GM23248 (cell line): ENCODE measurements around the gene LMF1. TPM values are rescaled to one million over a fixed set of nuclear protein-coding genes. Genes with fewer than 3 reads are reported as not detected.

ENCODE experiments used
- DNase-seq: peaks from one replicate; pipeline ENCODE4 v3.0.0-alpha.2; 2015
- H2AFZ ChIP-seq: fragments of 200-600 bp; sonication (generic); 2 replicates; pipeline ENCODE4 v1.6.1; 2016; ENCODE audit warnings: antibody characterized with exemption
- H3F3A ChIP-seq: fragments of 200-600 bp; sonication (generic); 2 replicates; pipeline ENCODE4 v1.6.1; 2016; ENCODE audit warnings: mild to moderate bottlenecking, antibody characterized with exemption, mixed run types; ENCODE audit not compliant: insufficient read depth
- H3K27ac ChIP-seq: fragments of 200-600 bp; sonication (generic); 2 replicates; pipeline ENCODE4 v1.5.1; 2016; ENCODE audit warnings: mild to moderate bottlenecking
- H3K27me3 ChIP-seq: fragments of 200-600 bp; sonication (generic); replicated peaks from 2 replicates; pipeline ENCODE4 v1.6.1; 2016; ENCODE audit warnings: mild to moderate bottlenecking; ENCODE audit not compliant: insufficient read depth
- H3K36me3 ChIP-seq: fragments of 200-600 bp; sonication (generic); 2 replicates; pipeline ENCODE4 v1.6.1; 2016; ENCODE audit warnings: low read depth, mild to moderate bottlenecking
- H3K4me1 ChIP-seq: fragments of 200-600 bp; sonication (generic); 2 replicates; pipeline ENCODE4 v1.6.1; 2016; ENCODE audit warnings: mild to moderate bottlenecking; ENCODE audit not compliant: insufficient read depth
- H3K4me2 ChIP-seq: fragments of 200-600 bp; sonication (generic); one replicate; pipeline ENCODE4 v1.6.1; 2016; ENCODE audit warnings: mild to moderate bottlenecking; ENCODE audit not compliant: unreplicated experiment
- H3K4me3 ChIP-seq: fragments of 200-600 bp; sonication (generic); 2 replicates; pipeline ENCODE4 v1.5.1; 2016; ENCODE audit warnings: mild to moderate bottlenecking
- H3K79me2 ChIP-seq: fragments of 200-600 bp; sonication (generic); 2 replicates; pipeline ENCODE4 v1.6.1; 2016; ENCODE audit warnings: mild to moderate bottlenecking; ENCODE audit not compliant: insufficient read depth
- H3K9ac ChIP-seq: fragments of 200-600 bp; sonication (generic); 2 replicates; pipeline ENCODE4 v1.6.1; 2016; ENCODE audit warnings: mild to moderate bottlenecking
- H3K9me2 ChIP-seq: fragments of 200-600 bp; sonication (generic); 2 replicates; pipeline ENCODE4 v1.6.1; 2016; ENCODE audit warnings: mixed run types, mild to moderate bottlenecking, moderate library complexity; ENCODE audit not compliant: insufficient read depth
- H3K9me3 ChIP-seq: fragments of 200-600 bp; sonication (generic); one replicate; pipeline ENCODE4 v1.6.1; 2017; ENCODE audit warnings: low read depth
- H4K20me1 ChIP-seq: fragments of 200-600 bp; sonication (generic); 2 replicates; pipeline ENCODE4 v1.6.0; 2016; ENCODE audit not compliant: insufficient read depth
- EZH2 ChIP-seq: fragments of 200-600 bp; sonication (generic); IDR thresholded peaks from 2 replicates; pipeline ENCODE4 v1.6.1; 2018; ENCODE audit warnings: antibody characterized with exemption, mild to moderate bottlenecking; ENCODE audit not compliant: insufficient read depth, poor library complexity, severe bottlenecking
- EZH2phosphoT487 ChIP-seq: fragments of 200-600 bp; sonication (generic); IDR thresholded peaks from 2 replicates; pipeline ENCODE4 v1.6.1; 2018; ENCODE audit warnings: antibody characterized with exemption, moderate library complexity, mild to moderate bottlenecking, low read depth; ENCODE audit not compliant: insufficient read depth
- WGBS, 2 experiments: methylation state at CpG; one replicate each; pipeline ENCODE4 v1.1.6; 2015 to 2017; ENCODE audit warnings: low lambda C conversion rate in 2 of 2, low coverage in 1 of 2; ENCODE audit errors: missing lambda C conversion rate in 2 of 2; 5-methylcytosine and 5-hydroxymethylcytosine counted together
- in situ Hi-C: fragments of 300-500 bp; cut with MboI; formaldehyde crosslinking; loops from 2 replicates; pipeline ENCODE4 v1.15.0; 2020
- polyA plus RNA-seq: library from polyadenylated mRNA; unstranded; fragments of >200 nt; fragmentation: Nextera tagmentation; extraction: Ambion mirVana; gene quantifications from 2 replicates; pipeline ENCODE4 v1.2.1, GENCODE V29; 2016
- total RNA-seq: library from RNA; depleted of rRNA; stranded (reverse); fragments of >200 nt; shearing (Covaris generic); gene quantifications from 2 replicates; pipeline ENCODE4 v1.2.3, GENCODE V29; 2014

Gene LMF1
- total and polyA plus RNA-seq, 2 experiments from 2014 or later = 23.1 to 53.0 TPM

DNA sequence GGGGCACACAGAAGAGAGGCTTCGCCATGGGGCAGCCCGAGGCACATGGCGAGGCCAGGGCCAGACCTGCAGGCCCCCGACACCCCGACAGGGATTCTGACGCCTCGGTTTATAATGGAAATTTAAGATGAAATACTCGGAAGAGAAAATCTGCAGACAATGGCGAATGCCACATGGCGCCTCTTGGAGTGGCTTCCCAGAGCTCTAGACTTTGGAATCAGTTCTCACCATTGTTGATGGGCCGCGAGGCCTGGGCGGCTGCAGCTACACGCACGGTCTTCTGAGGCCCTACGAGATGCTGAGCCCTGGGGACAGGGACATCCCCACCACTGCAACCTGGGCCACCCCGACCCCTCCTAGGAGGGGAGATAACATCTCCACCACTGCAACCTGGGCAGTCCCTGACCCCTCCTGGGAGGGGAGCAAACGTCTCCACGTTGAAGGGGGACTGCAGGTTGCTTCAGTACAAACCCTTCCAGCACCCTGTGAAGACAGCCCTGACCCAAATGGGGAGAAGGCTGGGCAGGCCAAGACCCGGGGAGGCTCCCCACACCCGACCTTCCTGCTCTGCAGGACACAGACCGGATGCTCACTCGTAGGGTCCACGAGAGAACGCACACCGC lies 56.9 kb downstream of the LMF1 start:
- no peak overlapping the region for H3K4me2 ChIP-seq
- H4K20me1 ChIP-seq = no peaks in the 10 kb centered on the region
- in situ Hi-C loops = no loop called here
- no peak overlapping the region for H3K4me3 ChIP-seq
- DNase-seq = no peak
- no peak overlapping the region for H2AFZ ChIP-seq
- H3K79me2 ChIP-seq = no peaks in the 10 kb centered on the region
- no peak for TF ChIP-seq EZH2
- no peak for TF ChIP-seq EZH2phosphoT487
- no peaks in the 10 kb centered on the region for H3K27me3 ChIP-seq
- WGBS, 2 experiments = 88 to 91% methylated on average over 19 to 26 of the region's 26 CpGs
- H3K36me3 ChIP-seq = no peaks in the 10 kb centered on the region
- H3F3A ChIP-seq = no peaks in the 10 kb centered on the region
- no peaks in the 10 kb centered on the region for H3K9me2 ChIP-seq
- H3K27ac ChIP-seq = no peak overlapping the region
- no peak overlapping the region for H3K9ac ChIP-seq
- H3K9me3 ChIP-seq = no peaks in the 10 kb centered on the region
- H3K4me1 ChIP-seq = no peaks in the 10 kb centered on the region

DNA sequence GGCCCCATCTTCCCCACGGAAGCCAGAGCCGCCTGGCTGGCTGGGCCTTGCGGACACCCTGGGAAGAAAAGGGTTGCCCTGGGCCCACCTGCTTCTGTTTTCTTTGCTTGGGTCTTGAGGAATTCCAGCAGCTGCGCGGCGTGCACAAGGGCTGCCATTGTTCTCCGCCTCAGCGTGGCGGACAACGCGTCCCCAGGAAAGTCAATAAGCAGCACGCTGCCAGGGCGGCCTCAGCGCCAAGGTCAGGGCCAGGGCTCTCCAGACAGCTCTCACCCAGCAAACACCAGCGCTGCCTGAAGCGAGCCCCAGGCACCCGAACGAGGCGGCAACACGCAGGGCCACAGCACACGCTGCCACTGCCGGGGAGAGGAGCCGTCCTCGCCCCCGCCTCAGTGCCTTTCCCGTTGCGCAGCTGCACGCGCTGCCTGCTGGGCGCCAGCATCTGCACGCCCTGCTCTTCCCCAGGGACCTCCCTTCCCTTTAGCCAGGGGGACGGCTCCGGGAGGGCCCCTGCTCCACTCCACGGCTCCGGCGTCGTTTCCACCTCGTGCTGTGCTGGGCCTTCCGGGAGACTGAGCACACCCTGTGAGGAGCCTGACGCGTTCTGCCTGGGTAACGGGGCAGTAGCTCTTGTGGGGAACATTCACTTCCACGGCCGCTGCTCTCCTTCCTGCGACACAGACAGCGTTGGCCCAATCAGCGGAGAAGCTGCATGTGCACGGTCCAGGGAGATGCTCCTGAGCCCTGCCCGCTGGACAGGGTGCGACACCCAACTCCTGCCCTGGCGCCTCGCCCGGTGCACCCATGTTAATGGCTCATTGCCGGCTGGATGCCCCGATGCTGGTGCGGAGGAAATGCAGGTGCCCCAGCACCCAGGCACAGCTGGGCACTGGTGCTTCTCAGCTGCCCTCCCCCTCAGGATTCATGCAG lies 57.8 kb downstream of the LMF1 start:
- no peak overlapping the region for H2AFZ ChIP-seq
- H3K9ac ChIP-seq = no peak overlapping the region
- in situ Hi-C loops = no loop called here
- H3K79me2 ChIP-seq = no peaks in the 10 kb centered on the region
- H4K20me1 ChIP-seq = no peaks in the 10 kb centered on the region
- no peaks in the 10 kb centered on the region for H3K9me3 ChIP-seq
- H3K4me2 ChIP-seq = no peak overlapping the region
- WGBS, 2 experiments = 88 to 93% methylated on average over 42 to 56 of the region's 56 CpGs
- no peaks in the 10 kb centered on the region for H3K4me1 ChIP-seq
- no peaks in the 10 kb centered on the region for H3K27me3 ChIP-seq
- TF ChIP-seq EZH2phosphoT487 (no peak), EZH2 (no peak)
- no peak for DNase-seq
- H3F3A ChIP-seq = no peaks in the 10 kb centered on the region
- no peak overlapping the region for H3K4me3 ChIP-seq
- H3K9me2 ChIP-seq = no peaks in the 10 kb centered on the region
- no peak overlapping the region for H3K27ac ChIP-seq
- no peaks in the 10 kb centered on the region for H3K36me3 ChIP-seq

DNA sequence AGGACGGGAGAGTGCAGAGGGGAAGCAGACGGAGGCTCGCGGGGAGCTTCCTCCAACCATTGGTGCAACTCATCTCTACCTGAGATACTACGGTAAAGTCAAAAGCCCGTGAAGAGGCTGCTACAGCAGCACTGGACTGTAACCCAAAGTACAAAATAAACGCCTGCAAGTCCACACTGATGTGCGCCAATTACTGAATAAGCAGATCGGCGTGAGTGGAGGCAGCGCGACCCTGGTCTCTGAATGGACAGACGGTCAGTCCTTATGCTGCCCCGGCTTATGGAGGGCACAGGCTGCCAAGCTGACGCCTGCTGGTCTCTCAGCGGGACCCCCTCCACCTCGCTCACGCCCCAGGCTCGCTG lies 58.5 kb downstream of the LMF1 start:
- Histone ChIP-seq H3K36me3 (no peaks in the 10 kb centered on the region), H3K4me3 (no peak overlapping the region), H2AFZ (no peak overlapping the region), H3K9ac (no peak overlapping the region), H3K79me2 (no peaks in the 10 kb centered on the region), H3K9me3 (no peaks in the 10 kb centered on the region), H3K4me1 (no peaks in the 10 kb centered on the region), H3K27ac (no peak overlapping the region), H3K9me2 (no peaks in the 10 kb centered on the region), H3F3A (no peaks in the 10 kb centered on the region), H3K27me3 (no peaks in the 10 kb centered on the region), H4K20me1 (no peaks in the 10 kb centered on the region), H3K4me2 (no peak overlapping the region)
- WGBS, 2 experiments = 86 to 87% methylated on average over 19 of the region's 19 CpGs
- DNase-seq = no peak
- TF ChIP-seq EZH2 (no peak), EZH2phosphoT487 (no peak)
- in situ Hi-C loops = no loop called here

DNA sequence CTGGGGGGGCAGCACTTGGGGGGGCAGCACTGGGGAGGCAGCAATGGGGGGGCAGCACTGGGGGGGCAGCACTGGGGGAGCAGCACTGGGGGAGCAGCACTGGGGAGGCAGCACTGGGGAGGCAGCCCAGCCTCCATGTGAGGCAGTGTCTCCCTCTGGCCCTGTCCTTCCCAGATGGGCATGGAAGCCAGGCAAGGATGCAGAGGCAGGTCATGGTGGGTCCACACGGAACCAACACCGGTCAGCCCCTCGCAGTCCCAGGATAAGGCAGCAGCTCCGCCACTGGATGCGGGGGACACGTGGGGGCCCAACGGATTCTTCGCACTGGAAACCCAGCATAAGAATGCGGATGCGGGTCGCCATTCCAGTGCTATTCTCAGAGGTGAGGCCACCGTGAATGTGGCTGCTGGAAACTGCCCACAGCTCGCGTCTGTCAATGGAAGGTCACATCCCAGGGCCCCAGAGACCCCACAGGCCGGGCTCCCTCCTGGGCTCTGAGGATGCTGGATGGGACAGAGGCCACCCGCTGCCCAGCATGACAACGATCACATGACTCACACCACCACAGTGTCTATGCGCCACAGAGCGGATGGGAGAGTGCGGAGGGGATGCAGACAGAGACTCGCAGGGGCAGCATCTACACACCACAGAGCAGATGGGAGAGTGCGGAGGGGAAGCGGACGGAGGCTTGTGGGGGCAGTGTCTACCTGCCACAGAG lies 59.0 kb downstream of the LMF1 start:
- in situ Hi-C loops = no loop called here
- no peaks in the 10 kb centered on the region for H3K9me2 ChIP-seq
- no peaks in the 10 kb centered on the region for H3K9me3 ChIP-seq
- H3K4me2 ChIP-seq = no peak overlapping the region
- H2AFZ ChIP-seq = no peak overlapping the region
- no peak for DNase-seq
- H4K20me1 ChIP-seq = no peaks in the 10 kb centered on the region
- H3K79me2 ChIP-seq = no peaks in the 10 kb centered on the region
- H3K9ac ChIP-seq = no peak overlapping the region
- H3K27me3 ChIP-seq = no peaks in the 10 kb centered on the region
- H3K27ac ChIP-seq = no peak overlapping the region
- H3K4me3 ChIP-seq = no peak overlapping the region
- no peaks in the 10 kb centered on the region for H3F3A ChIP-seq
- no peaks in the 10 kb centered on the region for H3K4me1 ChIP-seq
- 88 to 93% methylated on average over 21 to 24 of the region's 24 CpGs for WGBS, 2 experiments
- TF ChIP-seq EZH2 (no peak), EZH2phosphoT487 (no peak)
- no peaks in the 10 kb centered on the region for H3K36me3 ChIP-seq
